ENCODE measurements around the gene C1orf159.

GRCh38 chr1:1088801-1089680 is 26.8 kb downstream of the C1orf159 start:
- TF ChIP-seq YY1 (IDR thresholded peaks at IDR 0.05; ENCODE audit: low read depth, low read length), result no peak
- no peak for TF ChIP-seq GABPA (IDR thresholded peaks at IDR 0.05; ENCODE audit: borderline replicate concordance, insufficient read depth, low read length)
- TF ChIP-seq USF2 (IDR thresholded peaks at IDR 0.05; ENCODE audit: low read length), result no peak
- no peak for TF ChIP-seq CTCF (IDR thresholded peaks at IDR 0.05; ENCODE audit: control extremely low read depth in 1 of 3, insufficient read depth in 1 of 3, low read depth in 1 of 3, low read length in 3 of 3)
- TF ChIP-seq ATF3 (IDR thresholded peaks at IDR 0.05; ENCODE audit: insufficient read depth, low read depth, low read length), result no peak
- no peak for TF ChIP-seq SIN3A (conservative IDR thresholded peaks at IDR 0.05 in 1 of 2, IDR thresholded peaks at IDR 0.05 in 1 of 2; ENCODE audit: low read depth in 1 of 2, low read length in 2 of 2)
- TF ChIP-seq SP4 (IDR thresholded peaks at IDR 0.05; ENCODE audit: low read length), result no peak
- TF ChIP-seq KDM5A (IDR thresholded peaks at IDR 0.05; ENCODE audit: low read length), result no peak
- no peak for TF ChIP-seq CREB1 (IDR thresholded peaks at IDR 0.05)
- TF ChIP-seq MAFK (IDR thresholded peaks at IDR 0.05; ENCODE audit: low read depth, low read length), result no peak
- no peak for TF ChIP-seq MAX (IDR thresholded peaks at IDR 0.05)
- no peak for TF ChIP-seq EZH2 (IDR thresholded peaks at IDR 0.05; ENCODE audit: low read depth, low read length, severe bottlenecking)

All from H1 (cell line).